HG03354 (cell line): Measurements from ENCODE around the gene UBAC1.

ENCODE experiments used
- ATAC-seq: cut with Tn5 transposase; IDR thresholded peaks from one replicate; pipeline ENCODE4 v1.9.1; 2021; ENCODE audit warnings: mild to moderate bottlenecking; ENCODE audit not compliant: unreplicated experiment, poor library complexity, severe bottlenecking

UBAC1 gene

GRCh38 chr9:135961277-135961715 lies at the start of gene UBAC1:
Gene UBAC1, minus strand, starts transcription at chr9:135961373. Its CDS starts 211 bp downstream, at chr9:135961162.
- ATAC-seq: peak; percentile 89

DNA sequence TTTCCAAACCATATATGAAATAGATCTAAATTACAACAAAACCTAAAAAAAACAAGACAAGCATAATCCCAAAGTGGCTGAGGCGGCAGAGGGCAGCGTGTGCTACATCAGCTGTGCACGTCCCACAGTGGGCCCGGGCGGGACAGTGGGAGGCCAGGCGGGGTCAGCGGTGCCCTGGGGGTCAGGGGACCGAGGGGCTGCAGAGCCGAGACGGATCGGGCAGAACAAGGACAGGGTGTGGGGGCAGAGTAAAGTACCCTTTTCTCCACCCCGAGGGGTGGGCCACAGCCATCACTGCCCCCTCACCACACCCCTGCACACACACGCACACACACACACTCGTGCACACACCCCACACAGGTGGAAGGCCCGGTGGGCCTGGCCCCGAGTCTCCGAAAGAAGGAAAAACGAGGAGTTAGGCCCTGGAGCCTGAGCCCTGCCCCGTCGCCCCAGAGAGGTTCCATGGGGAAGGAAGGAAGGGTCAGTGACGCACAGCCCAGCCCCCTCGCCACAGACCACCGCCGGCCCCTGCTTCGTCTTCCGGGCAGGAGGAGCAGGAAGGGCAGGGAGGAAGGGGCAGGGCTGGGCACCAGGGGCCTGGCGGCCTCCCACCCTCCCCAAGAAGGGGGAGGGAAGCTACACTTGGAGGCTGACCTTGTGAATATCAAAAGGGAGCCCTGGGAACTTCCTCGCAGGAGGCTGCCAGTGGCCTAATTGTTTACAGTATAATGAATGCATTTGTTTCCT lies 49.6 kb upstream of the UBAC1 start:
- ATAC-seq: no peak

GRCh38 chr9:136010176-136010575 lies 49.0 kb upstream of the UBAC1 start:
- no peak for ATAC-seq

DNA sequence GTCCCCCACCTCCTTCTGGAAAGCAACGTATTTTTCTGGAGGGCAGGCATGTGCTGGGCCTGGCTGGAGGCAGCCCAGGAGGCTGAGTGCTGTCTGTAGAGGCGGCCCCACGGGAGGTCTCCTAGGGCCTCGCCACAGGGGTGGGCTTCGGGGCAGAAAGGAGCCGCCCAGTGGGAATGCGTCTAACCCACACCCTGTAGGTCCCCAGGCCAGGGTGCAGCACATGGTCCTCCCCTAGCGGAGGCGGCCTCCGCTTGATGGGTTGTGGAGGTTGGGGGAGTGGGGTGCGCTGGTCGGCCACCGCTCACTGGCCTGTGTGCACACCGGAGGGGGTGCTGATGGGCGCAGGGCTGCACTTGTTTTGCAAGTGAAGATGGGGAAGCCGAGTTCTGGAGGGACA lies 48.3 kb upstream of the UBAC1 start:
- no peak for ATAC-seq

GRCh38 chr9:136008693-136008997 lies 47.5 kb upstream of the UBAC1 start:
- no peak for ATAC-seq

- ATAC-seq: no peak
Observed at GRCh38 chr9:136007934-136008692, 46.9 kb upstream of the UBAC1 start.

DNA sequence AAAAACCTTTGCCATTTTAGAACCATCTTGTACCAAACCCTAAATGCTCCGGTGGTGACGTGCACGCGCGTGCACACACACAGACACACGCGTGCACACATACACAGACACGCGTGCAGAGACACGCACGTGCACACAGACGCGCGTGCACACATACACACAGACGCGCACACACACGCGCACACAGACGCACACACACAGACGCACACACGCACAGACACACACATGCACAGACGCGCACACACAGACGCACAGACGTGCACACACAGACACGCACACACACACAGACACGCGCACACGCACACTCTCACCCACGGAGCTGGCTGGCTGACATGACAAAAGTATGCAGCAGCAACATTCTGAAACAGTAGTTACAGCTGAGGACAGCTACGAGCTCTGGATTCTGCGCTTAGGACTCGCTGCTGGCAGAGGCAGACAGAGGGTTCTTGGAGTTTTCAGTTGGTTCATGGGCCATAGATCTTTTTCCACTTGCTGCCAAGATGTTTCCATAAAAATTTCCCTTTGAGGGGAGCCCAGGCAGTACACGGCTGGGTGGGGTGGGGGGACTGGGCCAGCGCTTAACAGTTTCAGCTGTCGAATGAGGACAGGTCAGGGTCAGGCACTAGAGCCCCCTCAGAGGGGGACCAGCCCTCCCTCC lies 46.2 kb upstream of the UBAC1 start:
- ATAC-seq: no peak

GRCh38 chr9:136006169-136006568 lies 45.0 kb upstream of the UBAC1 start:
- ATAC-seq: no peak

DNA sequence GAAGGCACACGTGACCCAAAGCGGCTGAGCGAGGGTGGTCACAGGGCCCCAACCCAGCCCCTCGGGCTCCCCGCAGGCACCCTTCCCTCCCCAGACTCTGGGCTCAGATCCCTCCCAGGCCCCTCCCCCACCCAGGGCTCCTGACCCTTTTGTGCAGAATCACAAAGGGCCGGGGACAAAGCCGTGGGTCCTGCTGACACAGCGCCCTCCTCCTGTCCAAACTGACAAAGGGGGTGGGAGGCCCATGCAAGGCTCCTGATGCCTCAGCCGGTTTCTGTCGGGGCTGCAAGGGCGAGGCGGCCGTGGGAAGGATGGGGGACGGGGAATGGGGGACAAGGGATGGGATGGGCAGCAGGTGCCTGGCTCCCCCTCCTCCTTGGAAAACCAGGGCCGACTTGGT lies 43.5 kb upstream of the UBAC1 start:
- ATAC-seq: no peak

GRCh38 chr9:136004219-136004618 lies 43.0 kb upstream of the UBAC1 start:
- ATAC-seq: no peak

GRCh38 chr9:136003411-136004218 lies 42.4 kb upstream of the UBAC1 start:
- ATAC-seq: no peak

DNA sequence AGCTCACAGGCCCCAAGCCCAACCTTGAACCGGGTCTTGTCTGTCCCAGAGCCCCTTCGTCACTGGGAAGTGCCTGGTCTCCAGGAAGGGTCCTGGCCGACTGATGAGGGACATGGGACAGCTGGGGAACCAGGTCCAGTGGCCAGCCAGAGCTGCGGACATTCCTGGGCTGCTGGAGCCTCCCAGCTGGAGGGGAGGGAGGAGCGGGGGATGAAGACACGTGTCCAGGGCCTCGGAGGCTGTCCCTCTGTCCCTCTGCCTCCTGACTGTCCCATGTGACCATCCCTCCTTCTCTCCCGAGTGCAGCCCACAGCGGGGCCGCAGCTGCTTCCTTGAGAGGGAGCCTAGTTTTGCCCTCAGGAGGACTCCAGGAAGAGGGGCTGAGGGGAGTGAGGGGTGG lies 41.7 kb upstream of the UBAC1 start:
- ATAC-seq: no peak

DNA sequence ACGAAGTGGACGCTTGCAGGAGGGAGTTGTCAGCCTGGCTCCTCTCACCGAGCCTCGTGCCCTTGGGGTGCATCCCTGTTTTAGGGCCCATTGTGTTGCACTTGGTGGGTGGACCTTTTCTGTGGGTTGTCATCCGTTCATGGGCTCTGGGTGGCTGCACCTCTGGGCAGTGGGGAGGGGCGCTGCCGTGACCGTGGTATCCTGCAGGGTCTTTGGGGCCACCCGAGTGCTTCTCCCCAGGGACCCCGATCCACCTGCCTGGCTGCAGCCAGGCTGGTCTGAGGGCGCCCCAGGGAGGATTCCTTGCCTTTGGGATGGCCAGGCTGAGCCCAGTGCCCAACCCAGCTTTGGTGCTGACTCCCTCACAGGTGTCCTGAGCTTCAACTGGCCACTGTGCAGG lies 41.0 kb upstream of the UBAC1 start:
- ATAC-seq: no peak

DNA sequence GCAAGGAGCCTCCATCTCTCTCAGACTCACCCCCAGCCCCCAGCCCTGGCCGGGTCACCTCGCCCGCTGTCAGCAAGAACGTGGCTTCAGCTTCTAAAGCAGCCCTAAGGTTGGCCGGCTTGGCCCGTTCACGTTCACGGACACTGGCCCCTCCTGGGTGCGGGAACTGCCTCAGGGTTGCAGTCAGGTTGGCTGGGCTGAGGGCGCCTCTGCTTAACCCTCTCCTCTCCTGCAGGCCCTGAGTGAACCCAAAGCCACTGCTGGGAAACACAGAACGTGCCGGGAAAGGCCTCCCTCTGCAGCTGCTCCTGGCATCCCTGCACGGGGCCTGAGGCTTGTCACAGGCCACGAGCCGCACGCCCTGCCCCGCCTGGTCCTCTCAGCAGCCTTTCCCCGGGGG lies 40.1 kb upstream of the UBAC1 start:
- no peak for ATAC-seq

GRCh38 chr9:135998410-135999071 lies 37.4 kb upstream of the UBAC1 start:
- no peak for ATAC-seq

DNA sequence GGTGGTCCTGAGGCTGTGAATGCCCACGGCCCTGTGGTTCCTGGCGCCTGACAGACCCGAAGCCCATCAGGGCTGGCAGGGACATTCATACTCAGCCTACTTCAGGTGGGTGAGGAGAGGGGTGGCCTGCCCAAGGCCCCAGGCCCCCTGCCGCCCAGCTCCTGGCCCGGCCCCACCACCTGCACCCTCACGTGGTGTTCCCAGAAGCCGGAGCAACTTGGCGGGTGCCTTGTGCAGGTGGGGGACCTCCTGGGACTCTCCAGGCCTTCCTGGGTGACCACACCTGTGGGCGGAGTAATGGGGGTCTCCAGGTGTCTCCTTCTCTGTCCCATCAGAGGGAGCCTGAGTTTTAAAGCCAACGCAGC lies 36.8 kb upstream of the UBAC1 start:
- no peak for ATAC-seq

GRCh38 chr9:135997090-135998015 lies 36.2 kb upstream of the UBAC1 start:
- ATAC-seq: no peak

- ATAC-seq: no peak
Observed at GRCh38 chr9:135995816-135996215, 34.6 kb upstream of the UBAC1 start.
